C4-2B (cell line): ENCODE measurements around the gene CEP89.

Experiments used
- H3K27ac ChIP-seq: fragments of 450-650 bp; 2 replicates; pipeline ENCODE4 v1.5.1; 2017
- ZFX ChIP-seq: fragments of 450-650 bp; IDR thresholded peaks from 2 replicates; pipeline ENCODE4 v1.6.1; 2017
- TF ChIP-seq, protein P1 (sequence below): fragments of 450-650 bp; conservative IDR thresholded peaks from 2 replicates; pipeline ENCODE4 v1.5.1; 2017; ENCODE audit warnings: mild to moderate bottlenecking

Gene CEP89

DNA sequence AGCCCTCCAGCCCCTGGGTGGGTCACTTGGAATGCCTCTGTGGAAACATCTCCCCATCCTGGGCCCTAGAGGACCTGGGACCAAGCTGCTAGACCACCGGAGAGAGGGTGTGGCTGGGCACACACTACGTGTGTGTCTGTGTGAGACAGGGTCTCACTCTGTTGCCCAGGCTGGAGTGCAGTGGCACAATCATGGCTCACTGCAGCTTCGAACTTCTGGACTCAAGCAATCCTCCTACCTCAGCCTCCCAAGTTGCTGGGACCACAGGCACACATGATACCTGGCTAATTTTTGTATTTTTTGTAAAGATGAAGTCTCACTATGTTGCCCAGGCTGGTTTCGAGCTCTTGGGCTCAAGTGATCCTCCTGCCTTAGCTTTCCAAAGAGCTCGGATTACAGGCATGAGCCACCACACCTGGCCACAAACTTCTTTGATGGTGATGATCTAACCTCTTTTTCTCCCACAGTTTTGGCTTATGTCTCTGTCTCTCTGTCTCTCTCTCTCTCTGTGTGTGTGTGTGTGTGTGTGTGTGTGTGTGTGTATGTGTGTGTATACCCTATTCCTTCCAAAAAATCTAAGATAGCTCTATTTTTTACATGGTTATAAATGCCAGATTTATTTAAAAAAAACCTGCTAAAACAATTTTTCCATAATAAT is 70.1 kb downstream of the CEP89 start:
- H3K27ac ChIP-seq: no peak overlapping the region
- TF ChIP-seq, protein P1, sequence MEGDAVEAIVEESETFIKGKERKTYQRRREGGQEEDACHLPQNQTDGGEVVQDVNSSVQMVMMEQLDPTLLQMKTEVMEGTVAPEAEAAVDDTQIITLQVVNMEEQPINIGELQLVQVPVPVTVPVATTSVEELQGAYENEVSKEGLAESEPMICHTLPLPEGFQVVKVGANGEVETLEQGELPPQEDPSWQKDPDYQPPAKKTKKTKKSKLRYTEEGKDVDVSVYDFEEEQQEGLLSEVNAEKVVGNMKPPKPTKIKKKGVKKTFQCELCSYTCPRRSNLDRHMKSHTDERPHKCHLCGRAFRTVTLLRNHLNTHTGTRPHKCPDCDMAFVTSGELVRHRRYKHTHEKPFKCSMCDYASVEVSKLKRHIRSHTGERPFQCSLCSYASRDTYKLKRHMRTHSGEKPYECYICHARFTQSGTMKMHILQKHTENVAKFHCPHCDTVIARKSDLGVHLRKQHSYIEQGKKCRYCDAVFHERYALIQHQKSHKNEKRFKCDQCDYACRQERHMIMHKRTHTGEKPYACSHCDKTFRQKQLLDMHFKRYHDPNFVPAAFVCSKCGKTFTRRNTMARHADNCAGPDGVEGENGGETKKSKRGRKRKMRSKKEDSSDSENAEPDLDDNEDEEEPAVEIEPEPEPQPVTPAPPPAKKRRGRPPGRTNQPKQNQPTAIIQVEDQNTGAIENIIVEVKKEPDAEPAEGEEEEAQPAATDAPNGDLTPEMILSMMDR: no peak
- no peak for TF ChIP-seq ZFX

DNA sequence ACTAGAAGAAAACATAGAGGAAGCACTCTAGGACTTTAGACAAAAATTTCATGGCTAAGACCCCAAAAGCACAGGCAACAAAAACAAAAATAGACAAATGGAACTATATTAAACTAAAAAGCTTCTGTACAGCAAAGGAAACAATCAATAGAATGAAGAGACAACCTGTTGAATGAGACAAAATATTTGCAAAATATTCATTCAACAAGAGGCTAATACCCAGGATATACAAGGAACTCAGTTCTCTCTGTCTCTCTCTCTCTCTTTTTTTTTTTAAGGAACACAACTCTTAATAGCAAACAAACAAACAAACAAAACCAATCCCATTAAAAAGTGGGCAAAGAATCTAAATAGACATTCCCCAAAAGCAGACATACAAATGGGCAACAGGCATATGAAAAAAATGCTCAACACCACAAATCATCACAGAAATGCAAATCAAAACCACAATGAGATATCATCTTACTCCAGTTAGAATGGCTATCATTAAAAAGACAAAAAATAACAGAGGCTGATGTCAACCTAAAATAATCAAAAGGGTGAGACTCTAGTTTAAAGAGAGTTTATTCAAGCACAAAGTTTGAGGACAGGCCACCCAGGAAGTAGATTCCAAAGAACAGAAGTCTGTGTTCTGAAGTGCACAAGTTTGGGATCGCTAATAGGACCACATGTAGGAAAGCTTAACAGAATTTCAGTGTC is 75.1 kb downstream of the CEP89 start:
- no peak for TF ChIP-seq ZFX
- TF ChIP-seq, protein P1: no peak
- no peak overlapping the region for H3K27ac ChIP-seq

DNA sequence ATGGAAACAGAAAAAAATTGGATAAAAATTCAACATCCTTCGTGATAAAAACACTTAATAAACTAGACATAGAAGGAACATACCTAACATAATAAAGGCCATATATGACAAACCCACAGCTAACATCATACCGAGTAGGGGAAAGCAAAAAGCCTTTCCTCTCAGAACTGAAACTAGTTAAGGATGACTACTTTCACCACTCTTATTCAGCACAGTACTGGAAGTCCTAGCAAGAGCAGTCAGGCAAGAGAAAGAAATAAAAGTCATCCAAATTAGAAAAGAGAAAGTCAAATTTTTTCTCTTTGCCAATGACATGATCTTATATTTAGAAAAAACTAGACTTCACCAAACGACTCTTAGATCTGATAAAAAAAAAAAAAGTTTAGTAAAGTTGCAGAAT is 76.4 kb downstream of the CEP89 start:
- no peak for TF ChIP-seq ZFX
- TF ChIP-seq, protein P1: no peak
- H3K27ac ChIP-seq: no peak overlapping the region

GRCh38 chr19:32891609-32892008 is 80.1 kb downstream of the CEP89 start:
- no peak overlapping the region for H3K27ac ChIP-seq
- no peak for TF ChIP-seq ZFX
- TF ChIP-seq, protein P1: no peak

GRCh38 chr19:32890841-32891240 is 80.9 kb downstream of the CEP89 start:
- H3K27ac ChIP-seq: no peak overlapping the region
- no peak for TF ChIP-seq ZFX
- TF ChIP-seq, protein P1: no peak

- TF ChIP-seq, protein P1: no peak
- no peak for TF ChIP-seq ZFX
- H3K27ac ChIP-seq: no peak overlapping the region
These were observed 81.4 kb downstream of the CEP89 start for GRCh38 chr19:32890326-32890725.

GRCh38 chr19:32889137-32889934 is 82.4 kb downstream of the CEP89 start:
- no peak overlapping the region for H3K27ac ChIP-seq
- TF ChIP-seq, protein P1: no peak
- TF ChIP-seq ZFX: no peak
